Measurements from ENCODE around the gene GLRX.

GRCh38 chr5:95777441-95777840 is 45.1 kb downstream of the GLRX start:
- TF ChIP-seq CTCF (IDR thresholded peaks at IDR 0.05; ENCODE audit: low read length), result no peak
- no peak for TF ChIP-seq EZH2 (optimal IDR thresholded peaks at IDR 0.05; ENCODE audit: low read depth, low read length)
- TF ChIP-seq EZH2phosphoT487 (IDR thresholded peaks at IDR 0.05; ENCODE audit: low read length), result no peak

Measured in MM.1S (cell line).